CD4-positive, alpha-beta T cell treated with Interleukin-6 for 4 hours (primary cell): ENCODE results near the gene EMC8.
"Not testable (repeated sequence)": the region's sequence is repeated elsewhere in the genome, so short reads cannot be mapped to it uniquely, and the experiment has no call there.

Experiments used
- DNase-seq: peaks from one replicate; pipeline ENCODE4 v3.0.0-alpha.2; 2020; ENCODE audit warnings: mixed read lengths

The EMC8 gene

GRCh38 chr16:85812031-85812807, 12.9 kb upstream of the EMC8 start:
- DNase-seq = no peak

GRCh38 chr16:85810742-85811115, 11.4 kb upstream of the EMC8 start:
- no peak for DNase-seq

- DNase-seq = no peak
These were observed 10.9 kb upstream of the EMC8 start for GRCh38 chr16:85810097-85810741.

GRCh38 chr16:85809645-85810044, 10.3 kb upstream of the EMC8 start:
- no peak for DNase-seq

- no peak for DNase-seq
These were observed 9.6 kb upstream of the EMC8 start for GRCh38 chr16:85808926-85809325.

GRCh38 chr16:85808104-85808503, 8.8 kb upstream of the EMC8 start:
- DNase-seq = not testable (repeated sequence)

GRCh38 chr16:85807340-85807739, 8.0 kb upstream of the EMC8 start:
- not testable (repeated sequence) for DNase-seq

GRCh38 chr16:85806539-85806938, 7.2 kb upstream of the EMC8 start:
- no peak for DNase-seq

- no peak for DNase-seq
These were observed 6.2 kb upstream of the EMC8 start for GRCh38 chr16:85805442-85806045.

GRCh38 chr16:85803570-85803969, 4.2 kb upstream of the EMC8 start:
- no peak for DNase-seq

- no peak for DNase-seq
These were observed 951 bp upstream of the EMC8 start for GRCh38 chr16:85800321-85800669.

- DNase-seq = peak; percentile 8
These were observed 345 bp downstream of the EMC8 start for GRCh38 chr16:85798901-85799496.

GRCh38 chr16:85798283-85798776, 1.0 kb downstream of the EMC8 start:
- no peak for DNase-seq

- no peak for DNase-seq
These were observed 2.7 kb downstream of the EMC8 start for GRCh38 chr16:85796599-85796998.

GRCh38 chr16:85796152-85796551, 3.2 kb downstream of the EMC8 start:
- DNase-seq = no peak

- DNase-seq = no peak
These were observed 4.6 kb downstream of the EMC8 start for GRCh38 chr16:85794696-85795095.

- no peak for DNase-seq
These were observed 5.6 kb downstream of the EMC8 start for GRCh38 chr16:85793662-85794298.

GRCh38 chr16:85789773-85790172, 9.6 kb downstream of the EMC8 start:
- DNase-seq = no peak

GRCh38 chr16:85788819-85789218, 10.5 kb downstream of the EMC8 start:
- DNase-seq = no peak

GRCh38 chr16:85785927-85786326, 13.4 kb downstream of the EMC8 start:
- no peak for DNase-seq

GRCh38 chr16:85784813-85785212, 14.5 kb downstream of the EMC8 start:
- no peak for DNase-seq

- DNase-seq = no peak
These were observed 15.9 kb downstream of the EMC8 start for GRCh38 chr16:85783441-85783840.

- DNase-seq = no peak
These were observed 16.9 kb downstream of the EMC8 start for GRCh38 chr16:85782451-85782850.
